Activated CD4-positive, alpha-beta T cell treated with anti-CD3 and anti-CD28 coated beads, Interleukin-2, amount 50 U/mL, for 1 hour (primary cell): ENCODE results near the gene MUC5AC.

ENCODE experiments used
- DNase-seq: peaks from one replicate; pipeline ENCODE4 v3.0.0-alpha.2; 2020

Gene MUC5AC

GRCh38 chr11:1197886-1198560 lies 40.3 kb downstream of the MUC5AC start:
- no peak for DNase-seq

GRCh38 chr11:1198561-1199240 lies 40.9 kb downstream of the MUC5AC start:
- DNase-seq = no peak

GRCh38 chr11:1199241-1199750 lies 41.5 kb downstream of the MUC5AC start:
- DNase-seq = no peak

- no peak for DNase-seq
Measured at GRCh38 chr11:1199751-1200610, 42.2 kb downstream of the MUC5AC start.

- no peak for DNase-seq
Measured at GRCh38 chr11:1200611-1201191, 42.9 kb downstream of the MUC5AC start.

GRCh38 chr11:1201395-1202153 lies 43.8 kb downstream of the MUC5AC start:
- no peak for DNase-seq

GRCh38 chr11:1202154-1202775 lies 44.5 kb downstream of the MUC5AC start:
- DNase-seq = no peak

GRCh38 chr11:1202776-1203504 lies 45.2 kb downstream of the MUC5AC start:
- peak; percentile 65 for DNase-seq

- DNase-seq = no peak
Measured at GRCh38 chr11:1203505-1204271, 45.9 kb downstream of the MUC5AC start.

- DNase-seq = no peak
Measured at GRCh38 chr11:1204381-1205101, 46.8 kb downstream of the MUC5AC start.

GRCh38 chr11:1205121-1205986 lies 47.6 kb downstream of the MUC5AC start:
- no peak for DNase-seq

- no peak for DNase-seq
Measured at GRCh38 chr11:1205987-1206331, 48.2 kb downstream of the MUC5AC start.

- DNase-seq = no peak
Measured at GRCh38 chr11:1206391-1207271, 48.9 kb downstream of the MUC5AC start.

- DNase-seq = no peak
Measured at GRCh38 chr11:1207401-1208143, 49.8 kb downstream of the MUC5AC start.

GRCh38 chr11:1208144-1208393 lies 50.3 kb downstream of the MUC5AC start:
- DNase-seq = no peak

- DNase-seq = no peak
Measured at GRCh38 chr11:1208394-1209261, 50.9 kb downstream of the MUC5AC start.
